KOPT-K1 (cell line): ENCODE results near the gene FAM184B.

Experiments used
- H3K27ac ChIP-seq: fragments of 200-600 bp; sonication (generic); 2 replicates; pipeline ENCODE4 v1.5.1; 2016; ENCODE audit warnings: antibody characterized with exemption, mild to moderate bottlenecking, low read depth, low read length; ENCODE audit not compliant: poor library complexity, severe bottlenecking
- H3K36me3 ChIP-seq: fragments of 200-600 bp; sonication (generic); 2 replicates; pipeline ENCODE4 v1.5.1; 2017; ENCODE audit warnings: antibody characterized with exemption, mild to moderate bottlenecking, low read length, moderate library complexity; ENCODE audit not compliant: insufficient read depth
- H3K9me3 ChIP-seq: fragments of 200-600 bp; sonication (generic); 2 replicates; pipeline ENCODE4 v1.5.1; 2017; ENCODE audit warnings: antibody characterized with exemption, low read length, mild to moderate bottlenecking; ENCODE audit not compliant: insufficient read depth, poor library complexity, severe bottlenecking

Gene FAM184B

GRCh38 chr4:17624821-17625220 is 156.6 kb downstream of the FAM184B start:
- Histone ChIP-seq H3K36me3 (peaks cover 100% of the 10 kb centered on the region), H3K9me3 (no peaks in the 10 kb centered on the region), H3K27ac (no peak overlapping the region)

DNA sequence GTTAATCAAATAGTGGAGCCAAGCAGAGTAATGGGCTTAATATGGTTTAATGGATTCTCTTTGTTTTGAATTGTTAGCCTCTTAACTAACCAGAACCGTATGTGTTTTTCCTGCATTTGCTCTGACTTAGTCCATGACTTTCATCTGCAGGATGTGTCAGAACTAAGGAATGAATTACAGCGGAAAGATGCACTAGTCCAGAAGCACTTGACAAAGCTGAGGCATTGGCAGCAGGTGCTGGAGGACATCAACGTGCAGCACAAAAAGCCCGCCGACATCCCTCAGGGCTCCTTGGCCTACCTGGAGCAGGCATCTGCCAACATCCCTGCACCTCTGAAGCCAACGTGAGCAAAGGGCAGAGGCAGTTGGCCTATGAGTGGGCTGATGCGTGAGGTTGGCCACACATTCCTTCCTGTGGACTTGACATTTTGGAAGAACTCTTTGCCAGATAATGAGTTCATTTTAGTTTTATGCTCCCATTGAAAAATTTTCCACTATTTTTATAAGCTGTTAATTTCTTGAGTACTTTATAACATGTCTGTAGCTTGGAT is 157.9 kb downstream of the FAM184B start:
- peaks cover 100% of the 10 kb centered on the region for H3K36me3 ChIP-seq
- H3K27ac ChIP-seq = no peak overlapping the region
- H3K9me3 ChIP-seq = no peaks in the 10 kb centered on the region

GRCh38 chr4:17619416-17620105 is 161.9 kb downstream of the FAM184B start:
- no peaks in the 10 kb centered on the region for H3K9me3 ChIP-seq
- H3K27ac ChIP-seq = peak overlapping the region; percentile 69
- peaks cover 72% of the 10 kb centered on the region for H3K36me3 ChIP-seq

DNA sequence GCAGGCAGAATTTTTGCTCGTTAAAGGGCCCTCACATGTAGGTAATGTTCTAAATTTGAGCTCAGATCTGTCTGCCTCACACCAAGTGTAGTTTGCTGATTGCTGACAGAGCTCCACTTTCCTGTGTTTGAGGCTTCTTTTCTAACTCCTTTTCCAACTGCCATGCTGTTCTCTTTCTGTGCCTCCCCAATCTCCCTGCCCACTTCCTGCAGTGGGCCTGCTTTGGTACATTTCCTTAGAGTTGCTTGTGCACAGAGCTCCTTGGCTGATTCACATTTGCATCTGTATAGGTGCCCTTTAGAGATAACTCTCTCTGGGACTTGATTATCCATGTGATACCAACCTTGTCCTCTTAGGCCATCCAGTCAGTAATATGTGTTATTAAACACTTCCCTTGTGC is 162.5 kb downstream of the FAM184B start:
- H3K9me3 ChIP-seq = no peaks in the 10 kb centered on the region
- H3K36me3 ChIP-seq = peaks cover 65% of the 10 kb centered on the region
- H3K27ac ChIP-seq = peak overlapping the region; percentile 69

GRCh38 chr4:17616283-17616682 is 165.1 kb downstream of the FAM184B start:
- Histone ChIP-seq H3K27ac (peak overlapping the region; percentile 10), H3K36me3 (peaks cover 39% of the 10 kb centered on the region), H3K9me3 (no peaks in the 10 kb centered on the region)

- H3K27ac ChIP-seq = peak within 1 kb of the TSS; percentile 81
- H3K36me3 ChIP-seq = peaks cover 22% of the 10 kb centered on the region
- no peaks in the 10 kb centered on the region for H3K9me3 ChIP-seq
Measured at GRCh38 chr4:17614416-17615299, 166.8 kb downstream of the FAM184B start, which contains the start of gene MED28. Gene MED28 (plus strand): TSS chr4:17614641. CDS start chr4:17614655, 14 bp downstream.

DNA sequence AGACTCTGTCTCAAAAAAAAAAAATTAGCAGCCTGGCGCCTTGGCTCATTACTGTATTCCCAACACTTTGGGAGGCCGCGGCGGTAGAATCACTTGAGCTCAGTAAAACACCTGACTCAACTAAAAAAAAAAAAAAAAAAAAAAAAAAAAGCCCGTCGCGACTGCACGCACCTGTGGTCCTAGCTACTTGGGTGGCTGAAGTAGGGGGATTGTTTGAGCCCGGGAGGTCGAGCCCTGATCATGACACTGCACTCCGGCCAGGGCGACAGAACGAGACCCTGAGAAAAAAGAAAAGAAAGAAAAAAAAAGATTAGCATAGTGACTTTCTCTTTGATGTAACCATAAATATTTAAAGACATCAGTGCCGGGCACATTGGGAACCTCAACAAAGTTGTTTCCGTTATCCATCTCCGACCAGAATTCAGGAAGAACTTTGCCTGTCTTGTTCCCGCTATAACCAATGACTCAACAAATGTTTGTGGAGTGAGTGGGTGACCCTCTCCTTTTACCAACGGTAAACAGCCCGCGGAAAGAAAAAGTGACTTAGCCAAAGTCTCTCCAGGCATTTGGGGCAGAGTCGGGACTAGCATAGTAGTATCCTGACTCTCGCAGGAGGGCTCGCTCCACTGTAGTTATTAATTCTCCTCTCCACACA is 167.5 kb downstream of the FAM184B start:
- peak overlapping the region; percentile 81 for H3K27ac ChIP-seq

GRCh38 chr4:17605236-17605635 is 176.2 kb downstream of the FAM184B start:
- Histone ChIP-seq H3K9me3 (no peaks in the 10 kb centered on the region), H3K36me3 (peaks cover 65% of the 10 kb centered on the region), H3K27ac (no peak overlapping the region)

More for the DNA sequence above, 167.5 kb downstream of the FAM184B start:
- Histone ChIP-seq H3K36me3 (peaks cover 15% of the 10 kb centered on the region), H3K9me3 (no peaks in the 10 kb centered on the region)

- Histone ChIP-seq H3K27ac (no peak overlapping the region), H3K36me3 (peaks cover 78% of the 10 kb centered on the region), H3K9me3 (no peaks in the 10 kb centered on the region)
Measured at GRCh38 chr4:17599826-17600225, 181.6 kb downstream of the FAM184B start.

GRCh38 chr4:17597517-17597916 is 183.9 kb downstream of the FAM184B start:
- Histone ChIP-seq H3K27ac (no peak overlapping the region), H3K9me3 (no peaks in the 10 kb centered on the region), H3K36me3 (peaks cover 94% of the 10 kb centered on the region)

GRCh38 chr4:17595471-17596005 is 185.9 kb downstream of the FAM184B start:
- Histone ChIP-seq H3K9me3 (no peaks in the 10 kb centered on the region), H3K36me3 (peaks cover 89% of the 10 kb centered on the region), H3K27ac (no peak overlapping the region)

DNA sequence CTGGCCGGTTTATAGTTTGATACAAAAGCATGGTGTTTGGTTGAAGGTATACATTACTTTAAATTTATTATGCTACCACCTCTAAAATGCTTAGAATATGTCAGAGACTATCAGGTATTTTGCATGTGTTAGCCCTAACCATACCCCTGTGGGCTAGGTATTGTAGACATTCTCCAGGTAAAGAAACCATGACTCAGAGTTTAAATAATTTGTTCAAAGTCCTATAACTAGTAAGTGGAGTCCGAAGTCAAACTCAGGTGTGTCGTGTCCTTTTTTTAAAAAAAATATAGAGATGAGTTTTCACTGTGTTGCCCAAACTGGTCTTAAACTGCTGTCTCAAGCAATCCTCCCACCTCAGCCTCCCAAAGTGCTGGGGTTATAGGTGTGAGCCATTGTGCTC is 192.1 kb downstream of the FAM184B start:
- Histone ChIP-seq H3K27ac (no peak overlapping the region), H3K36me3 (peaks cover 88% of the 10 kb centered on the region), H3K9me3 (no peaks in the 10 kb centered on the region)

DNA sequence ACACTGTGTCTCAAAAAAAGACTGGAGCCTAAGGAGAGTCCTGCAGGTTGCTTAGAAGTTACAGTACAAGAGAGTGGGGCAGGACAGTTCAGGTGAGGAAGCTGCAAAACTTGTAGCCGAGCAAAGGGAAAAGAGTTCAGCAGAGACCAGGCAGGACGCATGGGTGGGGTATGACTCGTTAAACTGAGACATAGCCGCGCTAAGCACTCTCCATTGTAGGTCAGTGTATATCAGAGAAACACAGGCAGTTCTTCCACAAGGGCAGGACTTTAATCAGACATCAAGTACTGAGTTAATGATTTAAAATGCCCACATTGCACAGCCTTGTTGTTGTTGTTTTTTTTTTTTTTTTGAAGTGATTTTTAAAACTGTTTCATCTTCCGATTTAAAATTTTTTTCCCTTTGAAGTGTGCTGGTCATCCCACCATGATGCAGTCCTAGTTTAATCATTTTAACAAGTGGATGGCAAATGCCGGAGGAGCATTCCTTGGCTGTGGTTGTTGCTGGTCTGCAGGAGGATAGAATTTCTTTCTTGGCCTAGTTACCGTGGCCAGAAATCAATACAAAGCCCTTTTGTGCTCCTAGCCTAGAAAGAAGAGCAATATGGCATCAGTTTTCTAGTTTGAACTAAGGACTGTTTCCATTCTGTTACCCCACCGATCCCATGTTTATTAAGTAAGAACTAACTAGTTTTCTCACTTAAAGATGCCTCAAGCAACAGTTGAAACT is 194.2 kb downstream of the FAM184B start:
- H3K9me3 ChIP-seq = no peaks in the 10 kb centered on the region
- H3K36me3 ChIP-seq = peaks cover 89% of the 10 kb centered on the region
- no peak overlapping the region for H3K27ac ChIP-seq

GRCh38 chr4:17584521-17585213 is 196.8 kb downstream of the FAM184B start:
- Histone ChIP-seq H3K9me3 (no peaks in the 10 kb centered on the region), H3K27ac (no peak overlapping the region), H3K36me3 (peaks cover 98% of the 10 kb centered on the region)
